Ramos (cell line): Measurements from ENCODE around the gene CCDC184.

Experiments used
- in situ Hi-C: fragments of 300-500 bp; cut with MboI; formaldehyde crosslinking; loops from one replicate; pipeline ENCODE4 v1.14.3; 2022; ENCODE audit warnings: low sequenced_read_pairs; ENCODE audit not compliant: unreplicated experiment

CCDC184 gene

DNA sequence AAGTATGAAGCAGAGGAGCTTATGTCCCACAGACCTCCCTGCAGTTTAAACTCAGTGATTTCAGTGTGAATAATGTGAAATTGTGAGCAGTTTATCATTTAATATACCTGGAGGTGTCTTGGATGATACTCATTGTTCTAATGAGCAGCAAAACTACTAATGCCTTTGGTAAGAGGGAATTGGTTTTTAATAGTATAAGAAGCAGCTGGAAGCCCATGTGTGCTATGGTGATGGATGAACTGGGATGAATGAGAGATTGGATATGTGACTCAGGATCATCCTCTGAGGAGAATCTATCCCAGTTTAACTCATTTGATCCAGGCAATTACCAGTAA is 7.1 kb upstream of the CCDC184 start:
- in situ Hi-C loops = no loop called here

DNA sequence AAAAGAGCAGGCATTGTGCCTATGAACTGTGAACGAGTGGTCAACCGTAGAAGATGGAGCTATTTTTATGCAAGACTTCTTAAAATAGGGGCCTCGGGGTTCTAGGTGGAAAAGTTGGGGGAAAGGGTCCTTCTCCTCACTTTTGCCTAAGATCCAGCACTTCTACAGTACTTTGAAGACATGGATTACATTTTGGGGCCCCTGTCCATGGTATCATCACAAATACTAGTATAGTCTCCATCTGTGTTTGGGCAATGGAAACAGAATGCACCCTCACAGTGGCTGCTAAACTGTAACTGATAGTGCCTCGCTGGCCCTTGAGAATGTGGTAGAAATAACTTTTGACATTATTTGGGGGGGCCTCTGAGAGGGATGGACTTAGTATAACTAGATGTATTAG is 5.5 kb upstream of the CCDC184 start:
- in situ Hi-C loops = no loop called here

DNA sequence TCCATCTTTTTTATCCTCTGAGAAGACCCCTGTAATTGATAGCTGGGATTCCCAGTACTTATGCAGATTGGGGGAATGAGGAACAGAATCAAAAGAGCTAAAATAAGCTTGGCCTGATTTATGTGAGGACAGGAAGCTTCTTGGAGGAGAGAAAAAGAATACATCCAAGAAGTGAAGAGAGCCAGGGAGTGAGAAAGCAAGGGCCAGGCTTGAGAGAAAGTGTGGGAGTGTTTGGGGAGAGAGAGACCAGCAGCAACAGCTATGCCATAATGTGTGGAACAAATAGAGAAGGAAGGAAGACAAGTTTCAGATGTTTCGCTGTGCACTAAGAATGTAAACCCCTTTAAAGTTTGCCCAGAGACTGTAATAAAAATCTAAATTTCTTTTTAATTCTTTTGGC is 4.0 kb upstream of the CCDC184 start:
- in situ Hi-C loops = no loop called here

DNA sequence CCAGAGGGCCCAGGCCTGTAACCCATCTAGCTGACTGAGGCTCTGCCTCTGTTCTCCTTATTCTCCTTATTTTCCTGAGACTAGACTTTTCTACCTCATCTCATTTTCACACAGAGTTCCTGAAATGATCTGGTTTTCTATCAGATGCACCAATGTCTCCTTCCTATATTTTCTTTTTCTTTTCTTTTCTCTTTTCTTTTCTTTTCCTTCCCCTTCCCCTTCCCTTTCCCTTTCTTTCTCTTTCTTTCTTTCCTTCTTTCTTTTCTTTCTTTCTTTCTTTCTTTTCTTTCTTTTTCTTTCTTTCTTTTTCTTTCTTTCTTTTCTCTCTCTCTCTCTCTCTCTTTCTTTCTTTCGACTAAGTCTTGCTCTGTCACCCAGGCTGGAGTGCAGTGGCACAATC is 3.0 kb upstream of the CCDC184 start:
- in situ Hi-C loops = no loop called here

DNA sequence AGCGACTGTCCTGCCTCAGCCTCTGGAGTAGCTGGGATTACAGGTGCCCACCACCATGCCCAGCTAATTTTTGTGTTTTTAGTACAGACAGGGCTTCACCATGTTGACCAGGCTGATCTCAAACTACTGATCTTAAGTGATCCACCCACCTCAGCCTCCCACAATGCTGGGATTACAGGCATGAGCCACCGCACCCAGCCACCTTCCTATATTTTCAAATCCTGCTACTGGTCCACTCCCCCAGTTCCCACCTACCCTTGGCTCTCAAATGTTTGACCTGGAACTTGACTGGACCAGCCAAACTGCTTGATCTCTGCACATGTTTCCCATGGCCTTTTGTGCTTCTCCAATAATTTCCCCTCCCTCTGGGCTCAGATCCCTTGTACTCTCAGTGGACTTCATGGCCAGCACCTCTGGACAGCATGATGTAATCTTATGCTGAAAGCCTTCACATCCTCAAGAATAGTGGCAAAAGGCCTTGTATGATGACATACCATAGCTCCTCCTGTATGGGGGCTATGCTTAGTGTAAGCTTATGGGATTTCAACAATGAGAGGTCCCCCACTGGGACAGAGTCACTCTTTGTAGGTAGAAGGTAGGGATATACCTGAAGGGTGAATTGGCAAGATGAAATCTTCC is 2.5 kb upstream of the CCDC184 start:
- in situ Hi-C loops = no loop called here

DNA sequence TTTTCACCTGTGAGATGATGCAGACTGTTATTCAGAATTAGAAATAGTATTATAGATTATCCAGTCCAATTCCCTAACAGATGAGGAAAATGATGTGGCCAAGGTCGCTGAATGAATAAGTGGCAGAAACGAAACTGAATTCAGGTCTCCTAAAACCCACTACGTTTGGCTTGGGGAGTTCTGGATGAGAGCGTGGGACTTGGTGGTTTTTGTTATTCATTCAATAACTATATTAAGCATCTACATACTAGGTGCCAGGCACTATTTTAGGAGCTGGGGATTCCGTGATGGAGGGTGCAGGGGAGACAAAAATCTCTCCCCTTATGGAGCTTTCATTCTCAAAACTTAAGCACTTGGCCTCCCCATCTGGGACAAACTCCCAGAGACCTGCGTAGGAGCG is 813 bp upstream of the CCDC184 start:
- in situ Hi-C loops = no loop called here

DNA sequence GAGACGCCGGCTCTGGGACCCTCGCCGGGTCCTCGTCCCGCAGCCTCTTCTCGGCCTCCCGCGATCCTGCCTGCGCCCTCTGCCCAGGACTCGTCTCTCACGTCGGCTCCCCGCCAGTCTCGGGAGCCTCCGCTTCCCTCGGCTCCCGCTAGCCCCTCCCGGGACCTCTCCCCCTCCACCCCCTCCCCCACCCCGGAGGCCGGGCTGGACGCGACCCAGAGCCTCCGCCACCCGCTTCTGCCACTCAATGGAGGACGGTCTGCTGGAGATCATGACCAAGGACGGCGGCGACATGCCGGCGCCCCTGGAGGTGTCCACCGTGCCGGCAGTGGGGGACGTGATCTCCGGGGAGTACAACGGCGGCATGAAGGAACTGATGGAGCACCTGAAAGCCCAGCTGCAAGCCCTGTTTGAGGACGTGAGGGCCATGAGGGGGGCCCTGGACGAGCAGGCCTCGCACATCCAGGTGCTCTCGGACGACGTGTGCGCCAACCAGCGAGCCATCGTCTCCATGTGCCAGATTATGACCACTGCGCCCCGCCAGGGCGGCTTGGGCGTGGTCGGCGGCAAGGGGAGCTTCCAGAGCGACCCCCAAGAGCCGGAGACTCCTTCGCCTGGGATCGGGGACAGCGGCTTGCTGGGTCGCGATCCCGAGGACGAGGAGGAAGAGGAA is 568 bp downstream of the CCDC184 start:
- in situ Hi-C loops = no loop called here

DNA sequence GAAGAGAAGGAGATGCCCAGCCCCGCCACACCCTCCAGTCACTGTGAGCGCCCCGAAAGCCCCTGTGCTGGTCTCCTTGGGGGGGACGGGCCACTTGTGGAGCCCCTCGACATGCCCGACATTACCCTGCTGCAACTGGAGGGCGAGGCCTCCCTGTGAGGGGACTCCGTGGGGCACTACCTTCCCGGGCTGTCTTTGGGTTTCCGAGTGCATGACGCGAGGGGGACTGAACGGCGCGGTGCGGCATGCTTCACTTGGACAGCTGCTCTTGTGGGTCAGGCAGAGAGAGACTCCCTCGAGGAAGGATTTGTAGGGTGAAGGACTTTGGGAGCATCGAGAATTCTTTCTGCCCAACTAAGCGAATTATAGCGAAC is 1.1 kb downstream of the CCDC184 start:
- in situ Hi-C loops = no loop called here

DNA sequence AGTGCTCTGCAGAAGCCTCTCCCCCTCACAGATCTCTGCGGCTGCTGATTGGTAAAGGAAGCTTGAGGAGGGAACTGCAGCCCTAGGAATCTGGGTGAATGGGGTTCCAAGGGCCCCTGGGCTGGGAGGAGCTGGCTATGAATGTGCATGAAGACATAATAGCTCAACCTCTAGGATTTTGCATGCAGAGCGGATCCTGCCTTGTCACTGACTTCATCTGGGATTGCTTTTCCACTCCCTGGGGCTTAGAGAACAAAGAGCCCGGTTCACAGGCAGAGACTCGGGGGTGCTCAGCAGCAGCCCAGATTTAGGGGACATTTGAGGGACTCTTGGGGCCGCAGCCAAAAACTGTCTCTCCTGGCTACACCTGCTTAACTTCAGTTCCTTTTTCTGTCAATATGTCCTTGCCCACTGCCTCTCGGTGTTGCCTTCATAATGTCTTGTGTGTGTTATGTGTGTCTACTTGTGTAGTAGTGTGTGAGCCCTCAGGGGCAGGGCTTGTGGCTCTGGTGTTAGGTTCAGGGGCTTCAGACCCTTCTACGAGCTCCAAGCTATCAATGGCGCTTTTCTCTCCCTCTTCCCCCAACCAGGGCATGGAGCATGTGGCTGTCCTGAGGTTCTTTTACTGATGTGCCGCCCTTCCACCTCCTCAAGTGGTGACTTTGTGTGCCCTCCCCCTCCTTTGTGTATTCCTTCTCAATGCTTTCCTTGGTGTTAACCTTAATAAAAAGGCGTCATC is 1.9 kb downstream of the CCDC184 start:
- in situ Hi-C loops = no loop called here

DNA sequence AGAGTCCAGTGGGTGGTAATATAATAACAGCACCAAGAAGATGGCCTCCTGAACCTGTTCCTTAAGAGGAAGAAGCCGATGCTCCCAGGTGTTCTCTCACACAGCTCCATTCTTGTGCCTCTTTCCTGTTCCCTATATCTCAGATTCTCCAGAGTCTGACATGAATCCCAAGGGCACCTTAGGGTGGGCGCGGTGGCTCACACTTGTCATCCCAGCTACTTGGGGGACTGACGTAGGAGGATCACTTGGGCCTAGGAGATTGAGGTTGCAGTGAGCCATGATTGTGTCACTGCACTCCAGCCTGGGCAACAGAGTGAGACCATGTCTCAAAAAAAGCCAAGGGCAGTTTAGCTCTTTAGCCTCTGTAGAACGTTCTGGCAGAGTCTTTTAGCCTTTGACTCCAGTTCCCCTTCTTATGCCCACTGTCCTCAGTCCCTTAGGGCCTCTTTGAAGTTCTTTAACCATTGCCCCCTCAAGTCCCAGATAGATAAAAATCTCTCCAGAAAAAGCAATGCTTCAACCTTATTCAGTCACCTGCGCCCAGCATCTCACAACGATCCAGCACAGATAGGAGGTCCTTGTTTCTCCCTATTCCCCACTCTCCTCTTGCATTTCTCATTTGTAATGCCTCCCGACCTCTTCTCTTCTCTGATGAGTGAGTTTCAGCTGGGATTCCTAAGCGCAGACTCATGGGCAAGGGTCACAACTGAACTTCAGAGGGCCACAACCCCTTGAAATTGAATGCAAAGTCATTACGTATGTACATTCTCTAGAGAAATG is 4.7 kb downstream of the CCDC184 start:
- in situ Hi-C loops = no loop called here

DNA sequence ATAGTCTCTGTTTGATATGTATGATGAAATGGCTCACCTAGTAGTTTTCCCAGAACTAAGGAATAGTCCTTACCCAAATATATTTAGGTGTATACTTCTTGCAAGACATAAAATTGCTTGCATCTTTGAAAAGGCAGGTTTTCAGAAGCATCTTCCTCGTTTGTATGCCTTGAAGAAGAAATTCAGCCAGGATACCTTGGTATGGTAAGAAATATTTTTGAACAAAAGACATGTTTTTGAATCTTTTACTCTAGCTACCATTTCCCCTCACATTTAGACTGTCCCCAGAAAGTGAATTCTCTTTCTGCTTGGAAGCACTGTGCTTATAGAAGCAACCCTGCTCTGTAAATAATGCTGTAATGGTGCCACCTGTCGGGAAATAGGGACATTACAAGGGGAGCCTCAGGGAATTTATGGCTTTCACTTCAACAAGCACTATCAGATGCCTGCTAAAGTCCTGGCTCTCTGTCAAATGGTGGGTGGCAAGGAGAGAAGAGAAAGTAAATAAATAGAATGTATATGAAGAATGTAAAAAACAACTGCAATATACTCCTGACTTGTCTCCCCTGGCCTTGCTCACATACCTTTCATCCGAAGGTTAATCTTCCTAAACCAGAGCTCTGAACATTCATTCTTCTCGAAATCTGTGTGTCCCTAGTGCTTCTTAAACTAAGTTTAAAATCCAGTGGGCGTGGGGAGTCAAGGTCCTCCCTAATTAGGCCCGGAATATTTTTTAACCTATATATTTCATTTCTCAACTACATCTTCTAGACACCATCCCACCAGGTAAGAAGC is 6.1 kb downstream of the CCDC184 start:
- in situ Hi-C loops = no loop called here

DNA sequence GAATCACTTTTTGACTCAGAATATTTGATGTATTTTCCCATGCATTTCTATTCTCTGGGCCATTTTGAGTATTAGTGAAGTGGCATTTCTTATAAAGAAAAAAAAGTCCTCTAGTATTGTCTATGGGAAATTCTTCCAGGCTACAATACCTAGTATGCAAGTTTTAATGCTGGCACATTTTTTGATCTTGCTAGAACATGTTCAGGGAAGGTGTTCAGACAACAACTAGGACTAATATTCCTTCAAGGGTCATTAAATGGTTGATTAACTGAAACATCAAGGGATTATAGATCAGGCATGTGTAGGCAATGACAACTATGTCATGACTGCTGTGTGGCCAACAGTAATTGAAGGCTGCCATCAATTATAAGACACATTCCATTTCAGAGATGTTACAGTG is 7.7 kb downstream of the CCDC184 start:
- in situ Hi-C loops = no loop called here

DNA sequence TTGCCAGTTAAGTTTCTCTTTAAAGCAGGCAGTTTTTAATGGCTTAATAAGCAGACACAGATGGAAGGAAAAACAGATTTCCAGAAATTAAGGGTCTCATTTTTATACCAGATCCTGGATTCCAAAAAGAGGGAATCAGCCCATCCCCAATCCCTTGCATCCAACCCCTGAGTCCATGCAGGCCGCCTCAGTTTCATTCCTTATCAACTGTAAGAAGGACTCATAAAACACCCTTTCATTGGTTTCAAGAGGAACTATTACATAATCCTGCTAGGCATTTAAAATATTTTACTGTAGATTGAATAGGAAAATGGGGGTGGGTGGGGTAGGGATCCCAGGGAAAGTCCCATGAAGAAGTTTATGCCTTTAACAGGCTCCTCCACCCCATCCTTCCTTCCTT is 9.4 kb downstream of the CCDC184 start:
- in situ Hi-C loops = no loop called here

DNA sequence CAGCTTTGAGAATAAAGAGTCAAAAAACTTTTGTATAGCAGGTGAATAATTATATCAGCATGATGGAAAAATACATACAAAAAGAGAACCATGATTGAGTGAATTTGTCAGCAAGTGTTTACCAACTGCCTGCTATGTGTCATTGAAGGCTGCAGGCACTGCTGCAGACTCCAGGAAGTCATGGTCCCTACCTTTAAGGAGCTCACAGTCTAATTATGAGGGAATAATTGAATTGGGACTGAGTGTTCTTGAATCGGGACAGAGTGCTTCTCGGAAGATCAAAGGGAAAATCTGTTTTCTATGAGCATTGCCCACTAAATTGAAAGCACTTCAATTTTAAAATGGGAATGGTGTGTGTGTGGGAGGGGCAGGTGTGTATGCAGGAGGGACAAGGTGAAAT is 10.2 kb downstream of the CCDC184 start:
- in situ Hi-C loops = no loop called here

DNA sequence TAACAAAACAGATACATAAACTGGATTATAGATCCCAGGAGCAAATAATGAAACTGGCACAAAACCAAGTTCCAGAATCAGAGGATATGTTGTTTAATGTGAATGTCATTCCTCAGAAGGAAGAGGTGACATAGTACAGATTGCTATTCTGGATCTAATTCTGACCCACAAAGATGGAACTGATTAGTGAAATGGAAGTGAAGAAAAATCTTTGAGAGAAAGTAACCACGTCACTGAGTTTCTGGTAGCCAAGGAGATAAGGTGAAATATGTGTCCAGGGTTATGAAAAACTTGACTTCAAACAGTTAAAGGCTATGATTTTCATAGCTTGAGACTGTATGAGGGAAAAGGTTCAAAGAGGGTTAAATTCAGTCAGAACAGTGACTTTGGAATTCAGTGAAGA is 11.4 kb downstream of the CCDC184 start:
- in situ Hi-C loops = no loop called here

DNA sequence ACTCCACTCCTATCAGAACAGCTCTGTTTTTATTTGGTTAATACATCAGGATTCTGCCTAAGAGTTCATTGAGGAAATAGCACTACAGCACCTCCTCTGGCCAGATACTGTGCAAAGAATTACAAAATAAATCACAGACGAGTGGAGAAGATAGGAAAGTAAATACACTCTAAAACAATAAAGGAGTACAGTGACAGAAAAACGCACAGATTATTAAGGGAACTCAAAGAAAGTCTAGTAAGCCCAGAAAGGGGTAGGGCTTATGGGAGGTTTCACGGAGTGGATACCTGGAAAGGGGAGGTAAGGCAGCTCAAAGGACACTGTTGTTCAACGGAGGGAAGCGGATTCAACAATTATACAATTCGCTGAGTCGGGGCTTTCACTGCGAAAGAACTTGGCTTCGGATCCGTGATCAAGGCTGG is 14.1 kb downstream of the CCDC184 start:
- in situ Hi-C loops = no loop called here

DNA sequence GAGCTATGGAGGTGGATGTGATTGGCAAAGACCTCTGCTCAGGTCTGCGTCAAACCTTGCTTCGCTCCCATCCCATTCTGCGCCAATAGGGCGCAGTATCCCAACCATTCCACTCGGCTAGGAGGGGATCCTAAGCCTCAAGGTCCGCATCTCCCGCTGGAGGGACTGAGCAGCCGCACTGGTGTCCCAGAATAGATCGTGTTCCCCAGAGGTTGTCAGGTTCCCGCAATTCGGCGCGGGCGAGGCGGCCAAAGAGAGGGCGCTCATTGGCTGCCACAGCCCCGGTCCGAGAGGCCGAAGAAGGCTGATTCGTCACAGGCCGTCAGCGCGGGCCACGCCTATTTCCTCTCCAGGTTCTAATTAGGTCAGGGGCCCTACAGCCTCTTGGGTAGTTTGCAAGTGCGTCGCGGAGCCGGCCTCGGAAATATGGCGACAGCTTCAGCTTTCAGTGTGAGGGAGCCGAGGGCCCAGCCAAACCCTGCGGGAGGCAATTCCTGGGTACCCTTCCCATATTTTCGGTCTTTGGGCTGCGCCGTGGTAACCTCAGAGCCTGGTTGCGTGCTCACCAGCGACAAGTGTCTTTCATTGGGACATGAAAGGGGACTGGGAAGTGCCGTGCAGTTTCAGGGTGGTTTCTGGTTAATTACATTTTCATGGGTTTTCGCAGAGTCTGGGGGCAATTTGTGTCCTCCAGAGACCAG is 14.7 kb downstream of the CCDC184 start:
- in situ Hi-C loops = no loop called here

DNA sequence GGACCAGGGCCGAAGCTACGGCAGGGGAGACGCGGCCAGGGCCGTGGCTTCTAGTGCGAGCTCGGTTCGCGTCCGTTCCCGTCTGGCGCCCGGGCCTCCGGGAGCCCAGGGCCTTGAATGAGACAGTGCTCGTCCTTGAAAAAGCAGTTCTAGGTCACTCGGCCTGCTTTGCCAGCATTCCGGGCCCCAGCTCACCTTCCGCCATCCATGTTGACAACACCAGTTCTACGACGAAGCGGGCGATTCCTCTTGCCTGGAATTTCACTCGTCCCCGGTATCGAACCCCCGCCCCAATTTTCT is 15.2 kb downstream of the CCDC184 start:
- in situ Hi-C loops = no loop called here

DNA sequence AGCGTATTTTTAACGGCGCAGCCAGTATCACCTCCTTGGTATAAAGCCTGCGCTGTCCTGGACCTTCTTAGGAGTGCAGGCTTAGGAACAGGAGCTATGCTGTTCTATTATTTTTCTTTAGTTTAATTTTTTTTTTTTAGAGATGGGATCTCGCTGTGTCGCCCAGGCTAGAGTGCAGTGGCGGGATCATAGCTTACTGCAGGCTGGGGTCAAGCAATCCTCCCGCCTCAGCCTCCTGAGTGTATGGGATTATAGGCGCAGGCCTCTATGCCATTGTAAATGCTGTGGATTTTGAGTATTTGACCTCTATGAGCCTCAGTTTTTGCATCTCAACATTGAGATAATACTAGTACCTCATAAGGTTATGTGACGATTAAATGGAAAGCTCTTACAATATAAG is 15.5 kb downstream of the CCDC184 start:
- in situ Hi-C loops = no loop called here

DNA sequence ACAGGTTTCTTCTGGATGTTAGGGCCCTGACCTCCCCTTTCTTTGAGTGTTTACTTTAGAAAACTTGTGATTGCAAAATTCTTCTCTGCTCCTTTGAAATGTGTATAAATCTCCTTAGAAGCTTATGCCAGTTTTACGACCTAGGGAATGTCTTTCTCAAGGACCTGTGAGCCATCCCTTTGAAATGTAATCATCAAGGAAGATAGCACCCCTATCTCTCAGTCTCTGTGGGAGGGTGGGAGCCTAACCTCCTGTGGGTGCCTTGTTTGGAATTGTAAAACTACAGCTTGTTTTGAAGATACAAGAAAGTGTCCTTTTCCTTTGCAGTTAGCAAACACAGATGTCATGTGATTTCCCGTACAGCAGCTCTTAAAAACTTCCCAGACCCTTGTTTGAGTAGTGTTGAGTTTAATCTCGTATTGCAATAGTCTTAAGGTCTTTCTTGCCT is 16.4 kb downstream of the CCDC184 start:
- in situ Hi-C loops = no loop called here
